Naive thymus-derived CD8-positive, alpha-beta T cell (primary cell): ENCODE measurements around the gene PLEKHG2. TPM values are rescaled to one million over a fixed set of nuclear protein-coding genes. Genes with fewer than 3 reads are reported as not detected.

Source experiments
- ATAC-seq, 2 donors: fragments of 150-1000 bp; cut with Tn5 transposase in 1 of 2; sonication (Bioruptor Pico), chemical (Tn5 transposase) in 1 of 2; 1 replicate in 1 of 2; 2 replicates in 1 of 2; pipeline ENCODE4 v1.10.0; 2021; ENCODE audit warnings: mild to moderate bottlenecking in 2 of 2, moderate library complexity in 2 of 2
- POLR2A ChIA-PET: fragments of 350-600 bp; sonication (Branson Sonifier 250); formaldehyde crosslinking; loops from one replicate; lab custom pipeline; 2021; ENCODE audit warnings: antibody characterized with exemption; lab: Charles Lee
- DNase-seq, 10 donors: peaks; one replicate each; pipeline versions ENCODE4 v3.0.0 to v3.0.0-alpha.2; 2020 to 2022
- H3K27ac Mint-ChIP-seq, 10 donors: one replicate each; pipeline ENCODE4 v1.8.0; 2020 to 2022; ENCODE audit warnings: mild to moderate bottlenecking in 10 of 10, mixed read lengths in 10 of 10, moderate library complexity in 4 of 10, inconsistent platforms in 1 of 10
- H3K27me3 Mint-ChIP-seq, 5 donors: one replicate each; pipeline ENCODE4 v1.8.0; 2021 to 2022; ENCODE audit warnings: mixed read lengths in 5 of 5
- H3K36me3 Mint-ChIP-seq, 3 donors: one replicate each; pipeline ENCODE4 v1.8.0; 2020 to 2022; ENCODE audit warnings: mixed read lengths in 3 of 3, mild to moderate bottlenecking in 2 of 3, inconsistent platforms in 1 of 3
- H3K4me1 Mint-ChIP-seq, 4 donors: one replicate each; pipeline ENCODE4 v1.8.0; 2021 to 2022; ENCODE audit warnings: mixed read lengths in 4 of 4
- H3K4me3 Mint-ChIP-seq, 10 donors: one replicate each; pipeline ENCODE4 v1.8.0; 2020 to 2022; ENCODE audit warnings: mild to moderate bottlenecking in 10 of 10, mixed read lengths in 10 of 10, moderate library complexity in 6 of 10, inconsistent platforms in 1 of 10
- H3K9me3 Mint-ChIP-seq, 9 donors: one replicate each; pipeline ENCODE4 v1.8.0; 2020 to 2022; ENCODE audit warnings: mixed read lengths in 9 of 9, mild to moderate bottlenecking in 3 of 9, inconsistent platforms in 1 of 9, moderate library complexity in 1 of 9
- polyA plus RNA-seq, 3 donors: library from polyadenylated mRNA; unstranded; fragments of 300-500 nt; fragmentation: Illumina TruSeq; gene quantifications; one replicate each; pipeline ENCODE4 v1.2.3, GENCODE V29; 2021
- total RNA-seq, 8 experiments: library from RNA in 2 of 8; stranded (reverse) in 2 of 8; gene quantifications; one replicate each; pipeline ENCODE4 v1.2.3 and lab custom pipeline; 2021 to 2026

The PLEKHG2 gene
- total and polyA plus RNA-seq, 5 experiments from 2014 or later = 4.2 to 23.8 (median 5.0) TPM

DNA sequence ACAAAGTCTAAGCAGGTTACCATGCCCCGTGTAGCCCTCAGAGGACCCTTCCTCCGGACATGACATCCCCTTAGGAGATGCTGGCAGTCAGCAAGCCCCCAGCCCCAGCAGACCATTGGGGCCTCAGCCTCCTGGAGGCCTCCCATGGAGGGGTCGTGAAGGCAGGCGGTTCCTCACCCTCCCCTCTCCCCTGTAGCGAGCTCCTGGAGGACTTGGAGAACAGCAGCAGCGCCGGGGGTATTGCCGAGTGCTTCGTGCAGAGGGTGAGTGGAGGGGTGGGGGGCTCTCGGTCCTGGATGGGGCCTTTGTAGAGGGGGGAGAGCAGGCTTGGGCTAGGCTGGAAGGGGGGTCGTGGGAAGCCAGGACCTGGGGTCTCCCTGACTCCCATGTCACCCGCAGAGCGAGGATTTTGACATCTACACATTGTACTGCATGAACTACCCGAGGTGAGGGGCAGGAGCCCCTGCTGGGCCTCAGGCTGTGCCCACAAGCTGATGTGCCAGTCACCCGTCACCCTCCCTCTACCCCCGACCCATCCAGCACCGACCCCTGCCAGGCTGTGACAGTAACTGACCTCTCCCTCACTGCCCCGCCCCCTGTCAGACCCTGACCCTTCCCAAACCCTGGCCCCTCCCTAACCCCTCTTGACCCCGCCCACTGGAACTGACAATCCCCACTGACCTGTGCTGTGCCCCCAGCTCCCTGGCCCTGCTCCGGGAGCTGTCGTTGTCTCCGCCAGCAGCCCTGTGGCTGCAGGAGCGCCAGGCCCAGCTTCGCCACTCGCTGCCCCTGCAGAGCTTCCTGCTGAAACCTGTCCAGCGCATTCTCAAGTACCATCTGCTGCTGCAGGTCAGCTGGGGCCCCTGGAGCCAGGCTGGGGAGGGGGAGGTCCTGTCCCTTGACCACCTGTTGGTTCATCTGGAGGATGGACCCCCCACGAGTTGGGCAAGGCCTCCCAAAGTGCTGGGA, 4.0 kb downstream of the PLEKHG2 start:
- DNase-seq = no peak
- POLR2A ChIA-PET = interaction anchor here (1.0 to 7.2 kb wide), 5 partner anchors 10 to 18 kb away, joined by 3 to 91 read pairs (median 4); partner anchors contain the start of genes RPS16 and ZFP36
- H3K4me3 Mint-ChIP-seq = no peak overlapping the region

DNA sequence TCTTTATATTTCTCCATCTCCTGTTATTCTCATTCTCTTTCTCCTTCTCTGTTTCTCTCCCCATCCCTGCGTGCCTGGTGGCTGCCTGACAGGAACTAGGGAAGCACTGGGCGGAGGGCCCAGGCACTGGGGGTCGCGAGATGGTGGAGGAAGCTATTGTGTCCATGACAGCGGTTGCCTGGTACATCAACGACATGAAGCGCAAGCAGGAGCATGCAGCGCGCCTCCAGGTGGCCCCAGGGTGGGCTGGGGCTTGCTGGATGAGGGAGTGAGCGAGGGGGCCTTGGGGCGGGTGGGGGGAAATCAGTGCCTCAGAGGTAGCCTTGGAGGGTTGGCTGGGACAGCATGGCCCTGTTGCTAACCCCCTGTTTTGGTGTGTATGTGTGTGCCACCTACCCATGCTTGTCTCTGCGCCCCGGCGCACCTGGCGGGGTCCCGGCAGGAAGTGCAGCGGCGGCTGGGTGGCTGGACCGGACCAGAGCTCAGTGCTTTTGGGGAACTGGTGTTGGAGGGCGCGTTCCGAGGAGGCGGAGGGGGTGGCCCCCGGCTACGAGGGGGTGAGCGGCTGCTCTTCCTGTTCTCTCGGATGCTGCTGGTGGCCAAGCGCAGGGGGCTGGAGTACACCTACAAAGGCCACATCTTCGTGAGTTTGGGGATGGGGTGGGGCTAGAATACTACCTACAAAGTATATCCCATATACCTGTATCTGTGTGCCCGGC, 5.2 kb downstream of the PLEKHG2 start:
- peak overlapping the region in 2 of 10 donors; percentile 74 to 81 for H3K27ac Mint-ChIP-seq
- H3K4me1 Mint-ChIP-seq = peaks cover 12 to 22% (median 15%) of the 10 kb centered on the region in 4 donors
- H3K4me3 Mint-ChIP-seq = peak overlapping the region in 2 of 10 donors; percentile 29 to 67
- ATAC-seq (no peak), DNase-seq (no peak)
- no peaks in the 10 kb centered on the region for H3K9me3 Mint-ChIP-seq
- peaks cover 0 to 34% (median 4%) of the 10 kb centered on the region in 3 donors for H3K36me3 Mint-ChIP-seq
- H3K27me3 Mint-ChIP-seq = no peaks in the 10 kb centered on the region
- POLR2A ChIA-PET = interaction anchor here (0.8 to 7.2 kb wide), 5 partner anchors 11 to 82 kb away, joined by 3 to 91 read pairs (median 5); partner anchors contain the start of genes GMFG, RPS16 and ZFP36

More for the DNA sequence above, 4.0 kb downstream of the PLEKHG2 start:
- peaks cover 0 to 5% (median 0%) of the 10 kb centered on the region in 9 donors for H3K9me3 Mint-ChIP-seq
- peaks cover 20 to 32% (median 23%) of the 10 kb centered on the region in 4 donors for H3K4me1 Mint-ChIP-seq
- no peak for ATAC-seq
- H3K27me3 Mint-ChIP-seq = peaks cover 0 to 4% (median 0%) of the 10 kb centered on the region in 5 donors
- peak overlapping the region in 5 of 10 donors; percentile 2 to 66 (median 46) for H3K27ac Mint-ChIP-seq
- peaks cover 0 to 24% (median 5%) of the 10 kb centered on the region in 3 donors for H3K36me3 Mint-ChIP-seq

DNA sequence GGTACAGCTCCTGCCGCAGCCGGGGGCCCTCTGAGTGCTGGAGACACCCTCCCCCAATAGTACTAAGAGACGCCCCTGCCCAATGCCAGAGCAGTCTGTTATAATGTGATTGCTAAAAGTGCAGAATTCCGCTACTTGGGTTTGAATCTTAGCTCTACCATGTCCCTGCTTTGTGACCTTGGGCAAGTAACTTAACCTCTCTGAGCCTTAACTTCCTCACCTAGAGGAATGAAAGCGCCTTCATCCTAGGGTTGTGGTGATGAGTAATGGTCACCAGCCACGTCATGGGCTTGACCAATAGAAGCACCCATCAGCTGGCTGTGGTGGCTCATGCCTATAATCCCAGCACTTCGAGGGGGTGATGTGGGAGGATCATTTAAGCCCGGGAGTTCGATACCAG, 6.5 kb downstream of the PLEKHG2 start:
- H3K27me3 Mint-ChIP-seq = no peaks in the 10 kb centered on the region
- H3K27ac Mint-ChIP-seq = peak overlapping the region in 2 of 10 donors; percentile 13 to 47
- H3K4me3 Mint-ChIP-seq = no peak overlapping the region
- POLR2A ChIA-PET = interaction anchor here (0.6 to 1.9 kb wide), 2 partner anchors 10 to 17 kb away, joined by 3 to 8 read pairs; partner anchors contain the start of gene RPS16
- no peak for DNase-seq
- ATAC-seq = no peak
- H3K36me3 Mint-ChIP-seq = peaks cover 0 to 39% (median 4%) of the 10 kb centered on the region in 3 donors
- no peaks in the 10 kb centered on the region for H3K9me3 Mint-ChIP-seq
- peaks cover 7 to 17% (median 10%) of the 10 kb centered on the region in 4 donors for H3K4me1 Mint-ChIP-seq

DNA sequence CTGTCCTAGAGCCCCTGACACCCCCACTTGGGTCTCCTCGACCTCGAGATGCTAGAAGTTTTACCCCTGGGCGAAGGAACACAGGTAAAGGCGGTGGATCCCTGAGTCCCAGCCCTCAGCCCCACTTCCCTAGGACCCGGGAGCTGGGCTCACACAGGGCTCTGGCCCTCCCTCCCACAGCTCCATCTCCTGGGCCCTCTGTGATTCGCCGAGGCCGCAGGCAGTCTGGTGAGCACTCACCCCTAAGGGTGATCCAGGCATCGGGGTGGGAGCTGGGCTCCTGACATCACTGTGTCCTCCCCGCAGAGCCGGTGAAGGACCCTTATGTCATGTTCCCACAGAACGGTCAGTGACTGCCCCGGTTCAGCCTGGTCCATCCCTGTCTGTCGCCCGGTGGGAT, 8.3 kb downstream of the PLEKHG2 start:
- H3K9me3 Mint-ChIP-seq = no peaks in the 10 kb centered on the region
- H3K4me3 Mint-ChIP-seq = no peak overlapping the region
- peaks cover 0 to 42% (median 4%) of the 10 kb centered on the region in 3 donors for H3K36me3 Mint-ChIP-seq
- no peaks in the 10 kb centered on the region for H3K27me3 Mint-ChIP-seq
- ATAC-seq = no peak
- no peak for DNase-seq
- peak overlapping the region in 2 of 10 donors; percentile 34 to 38 for H3K27ac Mint-ChIP-seq
- H3K4me1 Mint-ChIP-seq = peaks cover 0 to 9% (median under 1%) of the 10 kb centered on the region in 4 donors
- POLR2A ChIA-PET = interaction anchor here (2.2 to 2.4 kb wide), 3 partner anchors 13 to 29 kb away, joined by 7 to 10 read pairs (median 8); partner anchors contain the start of genes MED29, PAF1 and RPS16

DNA sequence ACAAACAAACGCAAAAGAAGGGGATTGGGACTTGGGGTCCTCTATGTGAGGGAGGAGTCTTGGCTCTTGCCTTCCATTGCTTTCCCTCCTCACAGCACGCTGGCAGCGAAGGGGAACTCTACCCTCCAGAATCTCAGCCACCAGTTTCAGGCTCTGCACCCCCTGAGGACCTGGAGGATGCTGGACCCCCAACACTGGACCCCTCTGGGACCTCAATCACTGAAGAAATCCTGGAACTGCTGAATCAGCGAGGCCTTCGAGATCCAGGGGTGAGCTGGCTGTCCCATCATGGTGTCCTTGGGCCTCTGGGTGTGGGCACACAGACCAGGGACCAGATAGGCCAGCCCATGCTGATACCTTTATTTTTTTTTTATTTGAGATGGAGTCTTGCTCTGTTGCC, 9.6 kb downstream of the PLEKHG2 start:
- ATAC-seq (no peak), DNase-seq (no peak)
- Mint-ChIP-seq H3K27me3 (no peaks in the 10 kb centered on the region), H3K4me3 (no peak overlapping the region), H3K36me3 (peaks cover 0 to 42% (median 4%) of the 10 kb centered on the region in 3 donors), H3K4me1 (peaks cover 0 to 11% (median 0%) of the 10 kb centered on the region in 4 donors), H3K27ac (peak overlapping the region in 1 of 10 donors; percentile 29), H3K9me3 (no peaks in the 10 kb centered on the region)
- POLR2A ChIA-PET = interaction anchor here (0.9 to 2.4 kb wide), 4 partner anchors 13 to 31 kb away, joined by 3 to 10 read pairs (median 6); partner anchors contain the start of genes MED29, PAF1 and RPS16

DNA sequence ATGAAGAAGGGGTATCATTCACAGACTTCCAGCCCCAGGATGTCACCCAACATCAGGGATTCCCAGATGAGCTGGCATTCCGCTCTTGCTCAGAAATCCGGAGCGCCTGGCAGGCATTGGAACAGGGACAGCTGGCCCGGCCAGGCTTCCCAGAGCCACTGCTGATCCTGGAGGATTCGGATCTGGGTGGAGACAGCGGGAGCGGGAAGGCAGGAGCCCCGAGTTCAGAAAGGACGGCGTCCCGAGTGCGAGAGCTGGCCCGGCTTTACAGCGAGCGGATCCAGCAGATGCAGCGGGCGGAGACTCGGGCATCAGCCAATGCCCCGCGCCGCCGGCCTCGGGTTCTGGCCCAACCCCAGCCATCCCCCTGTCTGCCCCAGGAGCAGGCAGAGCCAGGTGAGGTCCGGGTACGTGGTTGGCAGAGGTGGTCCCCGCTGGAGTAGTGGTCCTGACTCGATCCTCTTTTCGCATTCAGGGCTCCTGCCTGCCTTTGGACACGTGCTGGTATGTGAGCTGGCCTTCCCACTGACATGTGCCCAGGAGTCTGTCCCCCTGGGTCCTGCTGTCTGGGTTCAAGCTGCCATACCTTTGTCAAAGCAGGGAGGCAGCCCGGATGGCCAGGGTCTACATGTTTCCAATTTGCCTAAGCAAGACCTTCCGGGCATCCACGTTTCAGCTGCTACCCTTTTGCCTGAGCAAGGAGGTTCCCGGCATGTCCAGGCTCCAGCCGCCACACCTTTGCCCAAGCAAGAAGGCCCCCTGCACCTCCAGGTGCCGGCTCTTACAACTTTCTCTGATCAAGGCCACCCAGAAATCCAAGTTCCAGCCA, 11.0 kb downstream of the PLEKHG2 start:
- DNase-seq = no peak
- Mint-ChIP-seq H3K9me3 (no peaks in the 10 kb centered on the region), H3K4me1 (peaks cover 0 to 10% (median 0%) of the 10 kb centered on the region in 4 donors), H3K27me3 (no peaks in the 10 kb centered on the region), H3K4me3 (no peak overlapping the region), H3K36me3 (peaks cover 0 to 33% (median 4%) of the 10 kb centered on the region in 3 donors), H3K27ac (peak overlapping the region in 2 of 10 donors; percentile 22 to 79)
- POLR2A ChIA-PET = interaction anchor here (0.8 to 2.8 kb wide), 4 partner anchors 10 to 81 kb away, joined by 3 to 15 read pairs (median 4); partner anchors contain the start of genes RPS16 and SAMD4B
- ATAC-seq = no peak

DNA sequence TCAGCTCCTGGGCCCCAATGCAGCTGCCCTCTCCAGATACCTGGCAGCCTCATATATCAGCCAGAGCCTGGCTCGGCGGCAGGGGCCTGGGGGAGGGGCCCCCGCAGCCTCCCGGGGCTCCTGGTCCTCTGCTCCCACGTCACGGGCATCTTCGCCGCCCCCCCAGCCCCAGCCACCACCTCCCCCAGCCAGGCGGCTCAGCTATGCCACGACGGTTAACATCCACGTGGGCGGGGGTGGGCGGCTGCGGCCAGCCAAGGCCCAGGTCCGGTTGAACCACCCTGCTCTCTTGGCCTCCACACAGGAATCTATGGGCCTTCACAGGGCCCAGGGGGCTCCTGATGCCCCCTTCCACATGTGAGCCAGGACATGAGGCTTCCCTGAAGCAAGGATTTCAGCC, 12.5 kb downstream of the PLEKHG2 start:
- H3K9me3 Mint-ChIP-seq = no peaks in the 10 kb centered on the region
- peaks cover 0 to 26% (median 1%) of the 10 kb centered on the region in 3 donors for H3K36me3 Mint-ChIP-seq
- DNase-seq (no peak), ATAC-seq (no peak)
- no peaks in the 10 kb centered on the region for H3K27me3 Mint-ChIP-seq
- H3K27ac Mint-ChIP-seq = peak overlapping the region in 1 of 10 donors; percentile 56
- H3K4me3 Mint-ChIP-seq = no peak overlapping the region
- H3K4me1 Mint-ChIP-seq = peaks cover 0 to 10% (median 0%) of the 10 kb centered on the region in 4 donors
- POLR2A ChIA-PET = interaction anchor here (2.8 kb wide), 1 partner anchor 11 kb away, joined by 15 read pairs; the partner anchor contains the start of gene RPS16

DNA sequence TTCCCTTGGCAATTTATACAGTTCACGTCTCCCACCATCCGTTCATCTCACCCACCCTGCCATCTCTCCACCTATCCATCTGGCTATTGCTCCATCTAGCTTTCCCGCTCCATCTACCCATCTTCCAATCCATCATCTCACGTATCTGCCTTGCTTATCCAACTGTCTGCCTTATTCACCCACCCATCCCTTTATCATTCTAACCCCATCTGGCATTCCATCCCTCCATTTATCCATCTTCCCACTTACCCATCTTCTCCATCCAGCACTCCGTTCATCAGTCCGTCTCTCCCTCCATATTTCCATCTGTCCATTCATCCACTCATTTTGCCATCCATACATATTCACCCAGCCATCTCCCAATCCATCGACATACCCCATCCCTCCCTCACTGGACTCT, 13.3 kb downstream of the PLEKHG2 start:
- Mint-ChIP-seq H3K9me3 (no peaks in the 10 kb centered on the region), H3K4me1 (peaks cover 0 to 10% (median 5%) of the 10 kb centered on the region in 4 donors), H3K36me3 (peaks cover 0 to 25% (median 1%) of the 10 kb centered on the region in 3 donors), H3K27me3 (no peaks in the 10 kb centered on the region), H3K4me3 (no peak overlapping the region), H3K27ac (peak overlapping the region in 5 of 10 donors; percentile 15 to 89 (median 56))
- DNase-seq (no peak), ATAC-seq (no peak)
- POLR2A ChIA-PET = interaction anchor here (2.8 kb wide), 1 partner anchor 10 kb away, joined by 15 read pairs; the partner anchor contains the start of gene RPS16

DNA sequence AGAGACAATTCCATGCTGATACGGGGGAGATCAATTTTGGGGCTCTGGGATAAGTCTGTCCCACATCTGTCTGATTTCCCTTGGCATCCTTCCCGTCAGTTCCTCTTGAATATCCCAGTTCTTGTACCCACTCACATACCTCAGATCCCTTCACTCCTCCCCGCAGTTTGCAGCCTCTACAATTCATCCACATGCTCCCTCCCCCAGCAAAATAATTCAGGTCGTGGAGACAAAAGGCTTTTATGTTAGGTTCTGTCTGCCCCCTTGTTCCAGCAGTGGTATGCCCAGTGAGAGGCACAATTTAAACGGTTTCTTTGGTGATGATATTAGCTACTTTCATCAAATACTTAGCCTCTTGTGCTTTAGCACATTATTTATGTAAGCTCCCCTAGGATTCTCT, 13.7 kb downstream of the PLEKHG2 start:
- Mint-ChIP-seq H3K9me3 (no peaks in the 10 kb centered on the region), H3K27ac (peak overlapping the region in 6 of 10 donors; percentile 15 to 73 (median 52)), H3K4me3 (no peak overlapping the region), H3K4me1 (peaks cover 0 to 10% (median 8%) of the 10 kb centered on the region in 4 donors), H3K36me3 (peaks cover 0 to 28% (median 1%) of the 10 kb centered on the region in 3 donors), H3K27me3 (no peaks in the 10 kb centered on the region)
- POLR2A ChIA-PET = interaction anchor here (0.6 to 2.8 kb wide), 5 partner anchors 9 to 1379 kb away, joined by 3 to 15 read pairs (median 3); partner anchors contain the start of gene RPS16
- DNase-seq (no peak), ATAC-seq (no peak)

DNA sequence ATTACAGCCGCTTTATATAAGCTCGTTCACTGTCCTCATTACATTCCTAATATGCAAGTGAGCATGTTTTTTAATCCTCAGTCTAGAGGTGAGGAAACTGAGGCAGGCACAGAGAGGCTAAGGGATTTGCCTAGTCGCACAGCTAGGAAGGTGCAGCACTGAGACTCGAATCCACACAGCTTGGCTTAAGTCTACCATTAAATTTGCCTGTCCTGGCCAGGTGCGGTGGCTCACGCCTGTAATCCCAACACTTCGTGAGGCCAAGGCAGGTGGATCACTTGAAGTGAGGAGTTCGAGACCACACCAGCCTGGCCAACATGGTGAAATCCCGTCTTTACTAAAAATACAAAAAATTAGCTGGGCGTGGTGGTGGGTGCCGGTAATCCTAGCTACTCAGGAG, 15.2 kb downstream of the PLEKHG2 start:
- Mint-ChIP-seq H3K9me3 (no peaks in the 10 kb centered on the region), H3K36me3 (peaks cover 0 to 24% (median 3%) of the 10 kb centered on the region in 3 donors), H3K4me1 (peaks cover 0 to 13% (median 10%) of the 10 kb centered on the region in 4 donors), H3K4me3 (no peak overlapping the region), H3K27me3 (no peaks in the 10 kb centered on the region), H3K27ac (no peak overlapping the region)
- no peak for ATAC-seq
- POLR2A ChIA-PET = interaction anchor here (0.5 to 1.6 kb wide), 3 partner anchors 8 to 94 kb away, joined by 3 to 12 read pairs (median 6); partner anchors contain the start of gene RPS16
- no peak for DNase-seq
